Dendritic cell treated with granulocyte-macrophage colony-stimulating factor and Interleukin-4, amounts not matched to agents 40 ng/mL and 50 ng/mL, for 4 days (primary cell): ENCODE results near the gene FHOD3.

Experiments used
- H3K27ac Mint-ChIP-seq: one replicate; pipeline ENCODE4 v1.8.0; 2022; ENCODE audit warnings: mild to moderate bottlenecking, mixed read lengths
- H3K27me3 Mint-ChIP-seq: one replicate; pipeline ENCODE4 v1.8.0; 2022; ENCODE audit warnings: mild to moderate bottlenecking, mixed read lengths
- H3K36me3 Mint-ChIP-seq: one replicate; pipeline ENCODE4 v1.8.0; 2022; ENCODE audit warnings: low read depth, mixed read lengths
- H3K4me1 Mint-ChIP-seq: one replicate; pipeline ENCODE4 v1.8.0; 2022; ENCODE audit warnings: low read depth, mixed read lengths
- H3K4me3 Mint-ChIP-seq: one replicate; pipeline ENCODE4 v1.8.0; 2022; ENCODE audit warnings: mild to moderate bottlenecking, moderate library complexity, mixed read lengths
- H3K9me3 Mint-ChIP-seq: one replicate; pipeline ENCODE4 v1.8.0; 2022; ENCODE audit warnings: mixed read lengths
- intact Hi-C: fragments of 100-400 bp; cut with micrococcal nuclease; formaldehyde crosslinking; loops from one replicate; pipeline ENCODE4 v1.15.0; 2022

FHOD3 gene

GRCh38 chr18:36580874-36581750, 283.6 kb downstream of the FHOD3 start:
- Mint-ChIP-seq H3K36me3 (no peaks in the 10 kb centered on the region), H3K9me3 (no peaks in the 10 kb centered on the region), H3K4me1 (no peaks in the 10 kb centered on the region), H3K27me3 (no peaks in the 10 kb centered on the region), H3K4me3 (no peak overlapping the region), H3K27ac (no peak overlapping the region)
- intact Hi-C loops, result no loop called here

GRCh38 chr18:36582988-36583745, 285.7 kb downstream of the FHOD3 start:
- Mint-ChIP-seq H3K36me3 (no peaks in the 10 kb centered on the region), H3K4me3 (no peak overlapping the region), H3K27ac (no peak overlapping the region), H3K4me1 (no peaks in the 10 kb centered on the region), H3K9me3 (no peaks in the 10 kb centered on the region), H3K27me3 (no peaks in the 10 kb centered on the region)
- intact Hi-C loops, result no loop called here

DNA sequence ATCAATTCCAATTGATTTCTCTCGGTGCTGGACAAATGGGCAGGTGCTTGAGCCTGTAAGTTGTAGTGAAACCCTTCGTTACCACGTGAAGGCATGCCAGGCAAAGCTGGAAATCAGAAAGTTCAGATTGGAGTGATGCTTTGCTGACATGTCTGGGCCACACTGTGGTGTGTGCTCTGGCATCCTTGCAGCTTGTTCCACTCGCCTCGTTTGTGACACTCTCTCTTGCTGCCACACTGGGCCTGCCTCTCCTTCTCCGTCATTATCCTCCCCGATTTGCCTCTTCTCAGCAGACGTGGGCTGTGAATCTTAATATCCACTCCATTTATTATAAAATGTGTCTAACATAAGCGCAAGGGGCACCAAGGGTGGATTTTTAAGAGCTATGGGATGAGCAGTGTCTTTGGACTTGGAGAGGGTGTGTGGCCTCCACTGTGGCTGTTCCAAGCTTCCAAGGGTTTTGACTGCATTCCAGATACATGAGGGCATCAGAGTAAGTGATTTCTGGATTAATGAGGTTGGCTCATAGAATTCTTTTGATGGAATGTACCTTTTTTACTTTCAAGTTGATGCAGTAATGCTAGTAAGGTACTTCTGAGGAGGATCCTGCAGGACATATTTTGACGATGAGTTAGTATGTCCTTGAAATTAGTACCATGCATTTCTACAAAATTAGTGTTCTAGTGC, 292.5 kb downstream of the FHOD3 start:
- Mint-ChIP-seq H3K27me3 (no peaks in the 10 kb centered on the region), H3K36me3 (no peaks in the 10 kb centered on the region), H3K27ac (no peak overlapping the region), H3K4me3 (no peak overlapping the region), H3K4me1 (no peaks in the 10 kb centered on the region), H3K9me3 (no peaks in the 10 kb centered on the region)
- intact Hi-C loops, result no loop called here

DNA sequence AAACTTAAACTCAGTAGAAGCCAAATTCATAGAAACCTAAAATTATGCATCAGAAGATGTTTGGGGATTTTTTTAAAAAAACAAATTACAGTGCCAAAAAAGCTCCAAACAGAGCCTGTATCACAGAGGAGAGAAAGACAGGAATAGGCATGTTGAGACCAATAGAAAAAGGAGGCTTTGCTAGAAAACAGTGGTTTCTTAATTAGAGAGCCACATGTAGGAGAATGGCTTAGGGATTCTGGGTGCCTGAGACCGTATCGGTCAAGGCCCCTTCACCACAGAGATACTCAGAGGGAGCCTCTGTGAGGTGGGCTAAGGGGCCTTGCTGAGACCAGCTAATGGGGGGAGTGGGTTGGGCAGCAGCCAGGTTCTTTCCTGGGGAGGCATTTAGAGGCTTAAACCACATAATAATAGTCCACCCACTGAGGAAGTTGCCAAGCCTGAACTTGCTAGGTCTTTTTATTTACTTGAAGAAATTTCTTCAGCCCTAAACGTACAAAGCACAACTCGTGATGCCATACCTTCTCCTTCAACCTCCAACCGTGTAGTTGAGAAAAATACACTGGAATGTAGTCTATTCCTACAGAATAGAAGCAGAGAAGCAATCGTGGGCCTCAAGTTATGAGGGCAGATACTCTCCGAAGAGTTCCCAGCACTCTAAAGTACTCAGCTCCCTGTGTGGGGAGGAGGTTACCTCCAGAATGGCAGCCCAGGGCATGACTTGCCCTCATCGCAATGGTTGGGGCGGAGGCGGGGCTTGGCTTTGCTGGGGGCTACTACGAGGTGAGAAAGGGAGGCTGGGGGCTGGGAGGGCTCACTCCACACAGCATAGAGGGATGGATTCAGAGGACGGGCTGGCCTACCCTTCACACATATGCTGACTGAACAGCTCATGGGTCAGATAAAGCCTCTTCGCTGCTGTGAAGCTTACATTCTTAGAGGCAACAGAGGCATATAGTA, 293.4 kb downstream of the FHOD3 start:
- no peaks in the 10 kb centered on the region for H3K27me3 Mint-ChIP-seq
- intact Hi-C loops, result no loop called here
- no peak overlapping the region for H3K27ac Mint-ChIP-seq
- H3K36me3 Mint-ChIP-seq, result no peaks in the 10 kb centered on the region
- no peaks in the 10 kb centered on the region for H3K9me3 Mint-ChIP-seq
- no peaks in the 10 kb centered on the region for H3K4me1 Mint-ChIP-seq
- no peak overlapping the region for H3K4me3 Mint-ChIP-seq

DNA sequence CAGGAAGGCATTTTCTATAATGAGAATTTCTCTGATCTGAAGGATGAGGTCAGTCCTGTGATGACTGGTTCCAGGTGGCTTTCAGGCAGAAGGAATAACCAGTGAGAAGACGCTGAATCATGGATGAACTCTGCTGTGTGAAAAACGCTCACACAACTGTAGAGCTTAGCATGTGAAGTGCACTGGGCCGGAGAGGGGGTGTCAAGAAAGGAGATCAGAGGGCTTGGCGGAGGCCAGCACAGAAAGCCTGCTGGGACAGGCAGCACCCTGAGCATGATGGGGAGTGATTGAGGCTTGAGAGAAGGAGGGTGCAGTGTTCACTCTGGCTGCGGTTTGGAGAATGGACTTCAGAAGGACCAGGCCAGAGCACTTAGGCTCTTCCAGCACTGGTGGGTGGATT, 294.8 kb downstream of the FHOD3 start:
- no peak overlapping the region for H3K4me3 Mint-ChIP-seq
- H3K4me1 Mint-ChIP-seq, result no peaks in the 10 kb centered on the region
- H3K27me3 Mint-ChIP-seq, result no peaks in the 10 kb centered on the region
- H3K27ac Mint-ChIP-seq, result no peak overlapping the region
- H3K36me3 Mint-ChIP-seq, result no peaks in the 10 kb centered on the region
- no peaks in the 10 kb centered on the region for H3K9me3 Mint-ChIP-seq
- intact Hi-C loops, result no loop called here

DNA sequence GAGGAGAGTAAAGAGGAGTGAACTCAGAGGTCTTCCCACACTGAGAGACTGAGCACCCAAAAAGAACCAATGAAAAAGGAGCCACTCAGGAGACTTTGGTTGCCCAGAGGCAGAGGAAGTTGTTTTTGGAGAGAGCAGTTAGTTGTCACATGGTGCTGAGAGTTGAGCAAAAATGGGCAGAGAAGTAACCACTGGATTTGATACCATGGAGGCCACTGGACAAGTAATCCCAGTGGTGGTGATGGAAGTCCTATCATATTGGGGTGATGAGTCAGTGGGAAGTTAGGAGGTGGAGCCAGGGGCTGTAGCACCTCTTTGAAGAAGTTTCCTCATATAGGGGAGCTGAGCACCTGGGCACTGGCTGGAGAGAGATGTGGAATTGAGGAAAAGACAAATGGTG, 295.5 kb downstream of the FHOD3 start:
- H3K4me1 Mint-ChIP-seq, result no peaks in the 10 kb centered on the region
- H3K4me3 Mint-ChIP-seq, result no peak overlapping the region
- no peaks in the 10 kb centered on the region for H3K36me3 Mint-ChIP-seq
- no peaks in the 10 kb centered on the region for H3K9me3 Mint-ChIP-seq
- intact Hi-C loops, result no loop called here
- no peaks in the 10 kb centered on the region for H3K27me3 Mint-ChIP-seq
- H3K27ac Mint-ChIP-seq, result no peak overlapping the region

GRCh38 chr18:36593641-36594040, 296.1 kb downstream of the FHOD3 start:
- H3K27me3 Mint-ChIP-seq, result no peaks in the 10 kb centered on the region
- no peak overlapping the region for H3K4me3 Mint-ChIP-seq
- intact Hi-C loops, result no loop called here
- no peaks in the 10 kb centered on the region for H3K4me1 Mint-ChIP-seq
- no peaks in the 10 kb centered on the region for H3K9me3 Mint-ChIP-seq
- H3K27ac Mint-ChIP-seq, result no peak overlapping the region
- no peaks in the 10 kb centered on the region for H3K36me3 Mint-ChIP-seq

DNA sequence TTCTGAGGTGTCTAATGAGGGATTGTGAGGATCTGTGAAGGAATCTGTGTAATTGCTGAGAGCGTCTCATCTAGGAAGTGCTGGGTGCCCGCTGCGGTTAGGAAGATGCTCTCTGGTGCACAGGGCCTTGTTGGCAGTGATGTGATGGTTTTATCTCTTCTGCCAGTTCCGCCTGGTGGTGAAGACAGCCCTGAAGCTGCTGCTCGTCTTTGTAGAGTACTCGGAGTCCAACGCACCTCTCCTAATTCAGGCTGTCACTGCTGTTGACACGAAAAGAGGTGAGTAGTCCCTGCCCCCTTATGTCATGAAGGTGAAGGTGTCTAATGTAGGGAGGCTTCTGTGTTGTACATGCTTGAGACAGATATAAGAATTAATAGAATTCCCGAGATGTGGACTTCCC, 297.1 kb downstream of the FHOD3 start:
- no peaks in the 10 kb centered on the region for H3K27me3 Mint-ChIP-seq

DNA sequence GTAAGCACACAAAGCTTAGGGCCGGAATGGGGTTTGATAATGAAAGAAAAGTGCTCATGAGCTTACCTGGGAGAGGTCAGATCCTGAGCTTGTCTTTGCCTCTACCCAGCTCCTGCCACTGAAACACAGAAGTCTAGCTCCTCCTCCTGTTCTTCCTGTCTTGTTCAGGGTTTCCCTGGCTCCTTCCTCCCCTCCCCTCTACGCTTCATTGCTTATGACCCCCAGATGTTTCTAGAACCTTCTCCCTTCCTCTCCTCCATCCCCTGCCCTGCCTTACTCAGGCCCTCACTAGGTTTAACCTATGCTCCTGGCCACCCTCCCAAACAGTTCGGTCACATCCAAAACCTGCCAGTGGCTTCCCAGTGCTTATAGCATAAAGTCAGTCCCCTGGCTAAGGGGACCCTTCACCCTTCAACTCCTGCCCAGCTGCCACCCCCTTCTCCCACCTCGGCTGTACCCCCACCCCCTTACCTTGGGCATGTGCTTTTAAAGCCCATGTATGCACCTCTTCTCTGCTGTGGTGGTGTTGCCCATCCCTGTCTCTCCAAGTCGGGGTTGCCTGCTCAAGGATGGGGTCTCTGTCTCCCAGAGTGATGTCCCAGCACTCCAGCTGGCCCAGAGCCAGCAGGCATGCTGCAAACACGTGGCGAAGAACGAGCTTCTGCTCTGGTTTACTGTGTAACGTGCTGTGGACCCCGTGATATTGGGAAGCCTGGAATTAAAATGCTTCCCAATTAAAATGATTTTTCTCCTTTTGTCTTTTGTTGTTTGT, 297.7 kb downstream of the FHOD3 start:
- H3K4me3 Mint-ChIP-seq, result no peak overlapping the region
- no peak overlapping the region for H3K27ac Mint-ChIP-seq
- no peaks in the 10 kb centered on the region for H3K9me3 Mint-ChIP-seq
- no peaks in the 10 kb centered on the region for H3K27me3 Mint-ChIP-seq
- no peaks in the 10 kb centered on the region for H3K36me3 Mint-ChIP-seq
- H3K4me1 Mint-ChIP-seq, result no peaks in the 10 kb centered on the region
- intact Hi-C loops, result no loop called here

More for the DNA sequence above, 297.1 kb downstream of the FHOD3 start:
- Mint-ChIP-seq H3K4me3 (no peak overlapping the region), H3K4me1 (no peaks in the 10 kb centered on the region), H3K9me3 (no peaks in the 10 kb centered on the region), H3K27ac (no peak overlapping the region), H3K36me3 (no peaks in the 10 kb centered on the region)
- intact Hi-C loops, result no loop called here

- no peaks in the 10 kb centered on the region for H3K9me3 Mint-ChIP-seq
- intact Hi-C loops, result no loop called here
- H3K27me3 Mint-ChIP-seq, result no peaks in the 10 kb centered on the region
- H3K27ac Mint-ChIP-seq, result no peak overlapping the region
- no peaks in the 10 kb centered on the region for H3K36me3 Mint-ChIP-seq
- no peaks in the 10 kb centered on the region for H3K4me1 Mint-ChIP-seq
- no peak overlapping the region for H3K4me3 Mint-ChIP-seq
Measured at GRCh38 chr18:36595818-36596215, 298.3 kb downstream of the FHOD3 start.

GRCh38 chr18:36597636-36598035, 300.1 kb downstream of the FHOD3 start:
- Mint-ChIP-seq H3K4me1 (no peaks in the 10 kb centered on the region), H3K27me3 (no peaks in the 10 kb centered on the region), H3K36me3 (no peaks in the 10 kb centered on the region), H3K9me3 (no peaks in the 10 kb centered on the region), H3K4me3 (no peak overlapping the region), H3K27ac (no peak overlapping the region)
- intact Hi-C loops, result no loop called here

GRCh38 chr18:36600548-36600947, 303.0 kb downstream of the FHOD3 start:
- Mint-ChIP-seq H3K27me3 (no peaks in the 10 kb centered on the region), H3K9me3 (no peaks in the 10 kb centered on the region), H3K27ac (no peak overlapping the region), H3K36me3 (no peaks in the 10 kb centered on the region), H3K4me1 (no peaks in the 10 kb centered on the region), H3K4me3 (no peak overlapping the region)
- intact Hi-C loops, result no loop called here

- Mint-ChIP-seq H3K4me1 (no peaks in the 10 kb centered on the region), H3K27me3 (no peaks in the 10 kb centered on the region), H3K4me3 (no peak overlapping the region), H3K9me3 (no peaks in the 10 kb centered on the region), H3K36me3 (no peaks in the 10 kb centered on the region), H3K27ac (no peak overlapping the region)
- intact Hi-C loops, result no loop called here
Measured at GRCh38 chr18:36601316-36601715, 303.8 kb downstream of the FHOD3 start.
